ACC112 (cell line): ENCODE data around the gene KREMEN1.
"Not testable (repeated sequence)": the region's sequence is repeated elsewhere in the genome, so short reads cannot be mapped to it uniquely, and the experiment has no call there.

Source experiments
- H2AFZ ChIP-seq: fragments of 200-600 bp; sonication (generic); one replicate; pipeline ENCODE4 v1.6.0; 2017; ENCODE audit warnings: antibody characterized with exemption, low read length; ENCODE audit not compliant: unreplicated experiment
- H3K27ac ChIP-seq: fragments of 200-600 bp; sonication (generic); 2 replicates; pipeline ENCODE4 v1.5.1; 2014; ENCODE audit warnings: low read depth, mild to moderate bottlenecking, antibody characterized with exemption, low read length, moderate library complexity
- H3K27me3 ChIP-seq: fragments of 200-600 bp; sonication (generic); 2 replicates; pipeline ENCODE4 v1.6.1; 2014; ENCODE audit warnings: mild to moderate bottlenecking, antibody characterized with exemption, low read length, moderate library complexity, mixed read lengths; ENCODE audit not compliant: insufficient read depth
- H3K36me3 ChIP-seq: fragments of 200-600 bp; sonication (generic); 2 replicates; pipeline ENCODE4 v1.6.1; 2016; ENCODE audit warnings: mild to moderate bottlenecking, antibody characterized with exemption, low read length, moderate library complexity, mixed read lengths; ENCODE audit not compliant: insufficient read depth
- H3K4me1 ChIP-seq: fragments of 200-600 bp; sonication (generic); one replicate; pipeline ENCODE4 v1.6.1; 2016; ENCODE audit warnings: low read length, mixed read lengths; ENCODE audit not compliant: insufficient read depth, unreplicated experiment, control insufficient read depth
- H3K4me3 ChIP-seq: fragments of 200-600 bp; sonication (generic); 2 replicates; pipeline ENCODE4 v1.5.1; 2014; ENCODE audit warnings: mild to moderate bottlenecking, low read depth, low read length
- H3K79me2 ChIP-seq: fragments of 200-600 bp; sonication (generic); one replicate; pipeline ENCODE4 v1.6.0; 2016; ENCODE audit warnings: low read length; ENCODE audit not compliant: control insufficient read depth, unreplicated experiment, insufficient read depth

KREMEN1 gene

GRCh38 chr22:29109822-29110221 is 37.0 kb downstream of the KREMEN1 start:
- no peak overlapping the region for H2AFZ ChIP-seq
- H3K27me3 ChIP-seq = no peaks in the 10 kb centered on the region
- no peak overlapping the region for H3K27ac ChIP-seq
- no peaks in the 10 kb centered on the region for H3K4me1 ChIP-seq
- H3K4me3 ChIP-seq = no peak overlapping the region
- no peaks in the 10 kb centered on the region for H3K79me2 ChIP-seq
- H3K36me3 ChIP-seq = no peaks in the 10 kb centered on the region

- no peaks in the 10 kb centered on the region for H3K27me3 ChIP-seq
- H3K36me3 ChIP-seq = no peaks in the 10 kb centered on the region
- no peaks in the 10 kb centered on the region for H3K4me1 ChIP-seq
- H3K79me2 ChIP-seq = no peaks in the 10 kb centered on the region
- H3K4me3 ChIP-seq = no peak overlapping the region
- H3K27ac ChIP-seq = no peak overlapping the region
- H2AFZ ChIP-seq = no peak overlapping the region
Measured at GRCh38 chr22:29110946-29111345, 38.1 kb downstream of the KREMEN1 start.

- Histone ChIP-seq H3K4me3 (no peak overlapping the region), H3K4me1 (no peaks in the 10 kb centered on the region), H3K79me2 (no peaks in the 10 kb centered on the region), H2AFZ (no peak overlapping the region), H3K36me3 (no peaks in the 10 kb centered on the region), H3K27ac (no peak overlapping the region), H3K27me3 (no peaks in the 10 kb centered on the region)
Measured at GRCh38 chr22:29112121-29112520, 39.3 kb downstream of the KREMEN1 start.

DNA sequence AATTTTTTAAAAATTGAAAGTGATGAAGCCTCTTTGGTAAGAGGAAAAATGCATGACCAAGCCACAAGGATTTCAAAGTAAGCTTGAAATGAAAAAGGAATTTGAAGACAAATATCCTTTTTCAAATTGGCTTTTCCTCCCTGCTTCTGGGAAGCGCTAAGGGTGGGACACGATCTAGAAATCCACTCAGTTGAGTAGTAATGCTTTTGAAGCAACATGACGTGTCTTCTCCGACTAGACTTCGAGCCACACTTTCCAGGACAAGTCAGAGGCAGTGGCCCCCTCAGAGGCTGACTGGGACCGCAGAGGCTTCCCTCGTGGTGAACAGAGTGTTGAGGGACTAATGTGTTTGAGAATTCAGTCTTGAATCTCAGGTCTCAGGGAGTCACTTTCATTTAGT is 39.8 kb downstream of the KREMEN1 start:
- Histone ChIP-seq H2AFZ (no peak overlapping the region), H3K36me3 (no peaks in the 10 kb centered on the region), H3K27ac (no peak overlapping the region), H3K27me3 (no peaks in the 10 kb centered on the region), H3K4me3 (no peak overlapping the region), H3K79me2 (no peaks in the 10 kb centered on the region), H3K4me1 (no peaks in the 10 kb centered on the region)

DNA sequence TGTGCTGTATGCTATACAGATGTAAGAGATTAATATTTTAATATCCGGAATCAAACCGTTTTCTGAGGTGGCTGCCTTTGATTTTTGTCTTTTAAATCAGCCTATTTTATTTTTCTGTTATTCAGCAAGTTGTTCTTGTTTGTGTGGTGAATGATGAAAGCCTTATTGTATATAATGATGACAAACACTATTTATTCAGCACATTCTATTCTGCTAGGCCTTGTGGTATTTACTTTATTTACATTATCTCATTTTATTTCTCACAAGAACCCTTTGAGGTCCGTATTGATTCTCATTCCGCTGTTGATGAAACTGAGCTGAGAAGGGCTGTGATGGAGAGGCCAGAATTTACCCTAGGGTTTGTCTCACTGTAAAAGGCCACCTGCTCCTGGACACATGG is 40.5 kb downstream of the KREMEN1 start:
- Histone ChIP-seq H3K4me1 (peaks cover 1% of the 10 kb centered on the region), H2AFZ (no peak overlapping the region), H3K27ac (no peak overlapping the region), H3K79me2 (no peaks in the 10 kb centered on the region), H3K36me3 (no peaks in the 10 kb centered on the region), H3K27me3 (no peaks in the 10 kb centered on the region), H3K4me3 (no peak overlapping the region)

- Histone ChIP-seq H3K4me3 (no peak overlapping the region), H2AFZ (no peak overlapping the region), H3K27ac (no peak overlapping the region), H3K79me2 (no peaks in the 10 kb centered on the region), H3K27me3 (no peaks in the 10 kb centered on the region), H3K36me3 (no peaks in the 10 kb centered on the region), H3K4me1 (peaks cover 2% of the 10 kb centered on the region)
Measured at GRCh38 chr22:29114392-29114791, 41.6 kb downstream of the KREMEN1 start.

GRCh38 chr22:29115682-29116288 is 43.0 kb downstream of the KREMEN1 start:
- Histone ChIP-seq H3K27ac (no peak overlapping the region), H3K4me1 (peaks cover 2% of the 10 kb centered on the region), H3K36me3 (no peaks in the 10 kb centered on the region), H3K27me3 (no peaks in the 10 kb centered on the region), H2AFZ (no peak overlapping the region), H3K4me3 (no peak overlapping the region), H3K79me2 (no peaks in the 10 kb centered on the region)

DNA sequence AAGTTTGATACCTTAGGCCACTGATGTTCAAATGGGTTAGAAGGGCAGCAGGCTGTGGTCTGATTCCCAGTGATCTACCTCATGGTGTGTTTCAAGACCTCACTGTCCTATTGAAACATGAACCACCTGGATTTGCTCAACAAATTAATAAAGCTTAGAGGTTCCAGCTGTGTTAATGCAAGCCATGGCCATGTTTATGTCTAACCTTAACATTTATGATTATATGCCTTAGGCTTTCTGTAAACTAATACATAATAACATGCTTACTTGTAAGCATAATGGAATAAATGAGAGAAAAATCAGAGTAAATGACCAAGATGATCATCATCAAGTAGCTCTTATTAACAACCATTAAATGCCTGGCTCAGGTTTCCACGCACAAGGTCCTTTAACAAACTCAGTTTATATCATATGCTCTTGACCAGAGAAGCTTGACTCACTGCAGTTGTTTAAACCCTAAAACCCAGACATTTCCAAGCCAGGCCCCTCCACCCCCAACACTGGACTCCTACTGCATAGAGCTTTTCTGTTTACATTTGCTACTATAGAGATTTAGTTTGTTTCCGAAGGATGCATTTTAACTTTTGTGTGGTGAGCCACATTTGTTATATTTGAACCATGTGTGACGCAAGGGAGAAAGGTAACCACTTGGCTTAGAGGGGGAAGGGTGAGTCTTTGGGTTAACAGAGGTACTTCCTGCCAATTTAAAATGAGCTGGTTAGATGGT is 43.7 kb downstream of the KREMEN1 start:
- Histone ChIP-seq H3K27ac (no peak overlapping the region), H3K4me1 (peaks cover 2% of the 10 kb centered on the region), H3K4me3 (no peak overlapping the region), H3K36me3 (no peaks in the 10 kb centered on the region), H3K27me3 (no peaks in the 10 kb centered on the region), H3K79me2 (no peaks in the 10 kb centered on the region), H2AFZ (no peak overlapping the region)

GRCh38 chr22:29117799-29118477 is 45.1 kb downstream of the KREMEN1 start:
- Histone ChIP-seq H3K36me3 (no peaks in the 10 kb centered on the region), H3K27me3 (no peaks in the 10 kb centered on the region), H2AFZ (no peak overlapping the region), H3K79me2 (no peaks in the 10 kb centered on the region), H3K4me3 (no peak overlapping the region), H3K4me1 (peaks cover 2% of the 10 kb centered on the region), H3K27ac (no peak overlapping the region)

DNA sequence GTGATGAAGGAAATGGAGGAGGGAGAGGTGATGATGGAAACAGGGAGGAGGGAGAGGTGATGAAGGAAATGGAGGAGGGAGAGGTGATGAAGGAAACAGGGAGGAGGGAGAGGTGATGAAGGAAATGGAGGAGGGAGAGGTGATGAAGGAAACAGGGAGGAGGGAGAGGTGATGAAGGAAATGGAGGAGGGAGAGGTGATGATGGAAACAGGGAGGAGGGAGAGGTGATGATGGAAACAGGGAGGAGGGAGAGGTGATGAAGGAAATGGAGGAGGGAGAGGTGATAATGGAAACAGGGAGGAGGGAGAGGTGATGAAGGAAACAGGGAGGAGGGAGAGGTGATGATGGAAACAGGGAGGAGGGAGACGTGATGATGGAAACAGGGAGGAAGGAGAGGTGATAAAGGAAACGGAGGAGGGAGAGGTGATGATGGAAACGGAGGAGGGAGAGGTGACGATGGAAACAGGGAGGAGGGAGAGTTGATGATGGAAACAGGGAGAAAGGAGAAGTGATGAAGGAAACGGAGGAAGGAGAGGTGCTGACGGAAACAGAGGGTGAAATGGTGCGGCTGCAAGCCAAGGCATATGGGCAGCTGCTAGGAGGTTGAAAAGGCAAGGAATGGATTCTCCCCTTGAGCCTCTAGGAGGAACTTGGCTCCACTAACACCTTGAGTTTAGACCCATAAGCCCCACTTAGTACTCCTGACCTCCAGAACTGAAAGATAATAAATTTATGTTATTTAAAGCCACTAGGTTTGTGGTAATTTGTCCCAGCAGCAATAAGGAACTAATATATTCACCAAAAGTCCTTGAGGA is 47.5 kb downstream of the KREMEN1 start:
- H3K36me3 ChIP-seq, H2AFZ ChIP-seq, H3K4me3 ChIP-seq, H3K27ac ChIP-seq, H3K79me2 ChIP-seq, H3K27me3 ChIP-seq, H3K4me1 ChIP-seq: not testable (repeated sequence)
